Esophagus squamous epithelium (tissue), 5 donors: ENCODE data around the gene PPIL4. TPM values are rescaled to one million over a fixed set of nuclear protein-coding genes. Genes with fewer than 3 reads are reported as not detected.

ENCODE experiments used
- DNase-seq: peaks from one replicate; lab custom pipeline; 2025; lab: John Stamatoyannopoulos, UW
- H3K27ac ChIP-seq, 4 donors: fragments of 200-600 bp; sonication (generic); one replicate each; pipeline ENCODE4 v1.5.1; 2016 to 2019; ENCODE audit warnings: mild to moderate bottlenecking in 1 of 4
- H3K27me3 ChIP-seq, 4 donors: fragments of 200-600 bp; sonication (generic); 1 replicate in 3 of 4; 2 replicates in 1 of 4; pipeline versions ENCODE4 v1.5.1 to v1.6.0; 2017 to 2021; ENCODE audit warnings: antibody characterized with exemption in 1 of 4
- H3K36me3 ChIP-seq, 3 donors: fragments of 200-600 bp; sonication (generic); one replicate each; pipeline ENCODE4 v1.5.1; 2016 to 2019
- H3K4me1 ChIP-seq, 3 donors: fragments of 200-600 bp; sonication (generic); one replicate each; pipeline ENCODE4 v1.5.1; 2017 to 2019
- H3K4me3 ChIP-seq, 4 donors: fragments of 200-600 bp; sonication (generic); 1 replicate in 3 of 4; 2 replicates in 1 of 4; pipeline ENCODE4 v1.5.1; 2016 to 2019; ENCODE audit warnings: mild to moderate bottlenecking in 2 of 4, moderate library complexity in 1 of 4
- H3K9me3 ChIP-seq, 3 donors: fragments of 200-600 bp; sonication (generic); one replicate each; pipeline ENCODE4 v1.5.1; 2016 to 2019
- CTCF ChIP-seq, 6 experiments: fragments of 450-650 bp in 4 of 6; fragments of 200-600 bp in 2 of 6; sonication (generic) in 2 of 6; IDR thresholded peaks; one replicate each; pipeline ENCODE4 v1.5.1; 2016 to 2019; ENCODE audit warnings: antibody characterized with exemption in 6 of 6, mild to moderate bottlenecking in 4 of 6, moderate library complexity in 4 of 6
- POLR2A ChIP-seq, 4 donors: fragments of 450-650 bp; IDR thresholded peaks; one replicate each; pipeline ENCODE4 v1.6.1; 2017; ENCODE audit warnings: antibody characterized with exemption in 4 of 4, mild to moderate bottlenecking in 4 of 4, moderate library complexity in 3 of 4
- WGBS, 2 donors: methylation state at CpG; one replicate each; pipeline ENCODE4 v1.1.5; 2018; 5-methylcytosine and 5-hydroxymethylcytosine counted together
- intact Hi-C: fragments of 100-400 bp; cut with DNase I; formaldehyde crosslinking; loops from one replicate; pipeline ENCODE4 v1.15.0; 2022
- total RNA-seq, 4 donors: library from RNA; depleted of rRNA; stranded (reverse); fragments of >200 nt; gene quantifications; one replicate each; pipeline ENCODE4 v1.1.0, GENCODE V29; 2016
- donor health status: DM: yes; HTN: yes; CAD: no.

The PPIL4 gene
- total RNA-seq, 4 donors from 2014 or later: 9.4 to 25.2 (median 16.2) TPM

GRCh38 chr6:149565527-149566409, 19.9 kb upstream of the PPIL4 start, which contains the start of gene GINM1:
Gene GINM1 (plus strand): TSS chr6:149566375. CDS start chr6:149566415, 40 bp downstream.
- Histone ChIP-seq H3K36me3 (no peaks in the 10 kb centered on the region), H3K9me3 (no peaks in the 10 kb centered on the region), H3K27ac (peak within 1 kb of the TSS; percentile 93 to 98 (median 96)), H3K4me3 (peak within 1 kb of the TSS; percentile 88 to 99 (median 92)), H3K27me3 (no peaks in the 10 kb centered on the region), H3K4me1 (peaks cover 9 to 44% (median 10%) of the 10 kb centered on the region in 3 donors)
- WGBS, 2 donors: 0 to 1% methylated on average over 24 to 26 of the region's 59 CpGs
- peak; percentile 51 for DNase-seq
- TF ChIP-seq POLR2A (IDR thresholded peaks at IDR 0.05) (no peak), CTCF (IDR thresholded peaks at IDR 0.05) (peak in 5 of 6 experiments; percentile 44 to 66 (median 52))
- intact Hi-C loops: no loop called here

- Histone ChIP-seq H3K27me3 (no peaks in the 10 kb centered on the region), H3K36me3 (no peaks in the 10 kb centered on the region), H3K4me1 (peaks cover 9 to 44% (median 10%) of the 10 kb centered on the region in 3 donors), H3K27ac (no peak overlapping the region), H3K4me3 (no peak overlapping the region), H3K9me3 (no peaks in the 10 kb centered on the region)
- intact Hi-C loops: no loop called here
- DNase-seq: no peak
- no peak for TF ChIP-seq POLR2A (IDR thresholded peaks at IDR 0.05)
- no peak for TF ChIP-seq CTCF (IDR thresholded peaks at IDR 0.05)
- WGBS, 2 donors: 31 to 41% methylated on average over 3 of the region's 3 CpGs
These were observed 18.1 kb upstream of the PPIL4 start for GRCh38 chr6:149563928-149564325.

GRCh38 chr6:149563203-149563927, 17.5 kb upstream of the PPIL4 start:
- Histone ChIP-seq H3K9me3 (no peaks in the 10 kb centered on the region), H3K27me3 (no peaks in the 10 kb centered on the region), H3K27ac (no peak overlapping the region), H3K4me1 (peaks cover 9 to 42% (median 10%) of the 10 kb centered on the region in 3 donors), H3K36me3 (no peaks in the 10 kb centered on the region), H3K4me3 (no peak overlapping the region)
- no peak for DNase-seq
- 62 to 75% methylated on average over 5 of the region's 5 CpGs for WGBS, 2 donors
- intact Hi-C loops: no loop called here
- no peak for TF ChIP-seq CTCF (IDR thresholded peaks at IDR 0.05)
- no peak for TF ChIP-seq POLR2A (IDR thresholded peaks at IDR 0.05)

- peak in 4 of 6 experiments; percentile 13 to 52 (median 36) for TF ChIP-seq CTCF (IDR thresholded peaks at IDR 0.05)
- TF ChIP-seq POLR2A (IDR thresholded peaks at IDR 0.05): no peak
- no peak overlapping the region for H3K27ac ChIP-seq
- H3K4me1 ChIP-seq: peaks cover 0 to 25% (median 0%) of the 10 kb centered on the region in 3 donors
- H3K36me3 ChIP-seq: no peaks in the 10 kb centered on the region
- intact Hi-C loops: no loop called here
- H3K4me3 ChIP-seq: no peak overlapping the region
- no peak for DNase-seq
- H3K27me3 ChIP-seq: no peaks in the 10 kb centered on the region
- H3K9me3 ChIP-seq: no peaks in the 10 kb centered on the region
- 56 to 59% methylated on average over 3 of the region's 3 CpGs for WGBS, 2 donors
These were observed 14.9 kb upstream of the PPIL4 start for GRCh38 chr6:149560736-149561135.
